ENCODE results near the gene PKD1. TPM values are rescaled to one million over a fixed set of nuclear protein-coding genes. Genes with fewer than 3 reads are reported as not detected.
A peak's percentile ranks its signal among the peaks of the same experiment; 100 is the strongest.

Gene PKD1
- total RNA-seq, 4 donors from 2014 or later, result 168 to 376 (median 339) TPM

DNA sequence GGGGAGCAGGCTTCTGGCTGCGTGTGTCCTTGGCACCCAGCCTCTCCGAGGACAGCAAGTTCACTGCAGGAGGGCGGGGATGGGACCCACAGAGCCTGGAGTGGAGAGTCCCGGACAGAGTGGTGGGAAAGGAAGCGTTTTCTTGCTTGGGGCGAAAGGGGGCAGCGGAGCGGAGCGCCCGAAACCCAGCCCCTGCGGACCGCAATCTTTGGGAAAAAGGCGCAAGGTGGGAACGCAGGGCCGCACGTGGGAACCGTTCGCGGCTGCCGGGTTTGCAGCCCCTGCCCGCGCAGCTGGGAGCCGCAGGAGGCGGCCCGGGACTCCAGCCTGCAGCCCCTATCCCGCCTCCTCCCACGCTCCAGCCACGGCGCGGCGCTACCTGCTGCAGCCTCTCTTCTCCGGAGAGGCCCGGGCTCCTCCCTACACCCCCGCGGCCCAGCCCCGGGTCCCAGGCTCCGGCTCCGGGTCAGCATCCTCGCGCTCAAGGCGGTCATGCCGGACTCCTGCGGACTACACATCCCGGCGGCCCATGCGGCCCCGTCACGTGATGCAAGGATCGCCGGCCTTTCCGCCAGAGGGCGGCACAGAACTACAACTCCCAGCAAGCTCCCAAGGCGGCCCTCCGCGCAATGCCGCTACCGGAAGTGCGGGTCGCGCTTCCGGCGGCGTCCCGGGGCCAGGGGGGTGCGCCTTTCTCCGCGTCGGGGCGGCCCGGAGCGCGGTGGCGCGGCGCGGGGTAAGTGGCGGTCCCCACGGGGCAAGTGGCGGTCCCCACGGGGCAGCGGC lies 88.2 kb downstream of the PKD1 start, which contains the start of the genes NTHL1 and TSC2:
NTHL1 (minus strand) TSS at position 505 of the 786 bp plus-strand sequence; CDS start at position 494, 11 bp downstream.
TSC2 (plus strand) TSS at position 656 of the 786 bp plus-strand sequence. CDS start 631 bp downstream, outside the sequence.
- H3K36me3 ChIP-seq, result peaks cover 0 to 20% of the 10 kb centered on the region in 2 donors
- H3K4me3 ChIP-seq, result peak within 1 kb of the TSS; percentile 71 to 91 (median 86)
- peaks cover 19 to 30% of the 10 kb centered on the region in 2 donors for H3K4me1 ChIP-seq
- H3K9me3 ChIP-seq, result no peaks in the 10 kb centered on the region
- DNase-seq (peak; percentile 93 to 94), ATAC-seq (peak; percentile 98 to 99)
- intact Hi-C loops (cut with DNase I; ENCODE audit: low total_unique reads) (loop anchor here (1.0 to 5.0 kb wide), 2 partner anchors 24 to 975 kb away; partner anchors contain the start of genes HCFC1R1, THOC6 and TNFRSF12A), in situ Hi-C loops (cut with MboI; ENCODE audit: low sequenced_read_pairs in 4 of 4) (no loop called here)
- no peaks in the 10 kb centered on the region for H3K27me3 ChIP-seq
- peak in 1 of 2 donors; percentile 45 for TF ChIP-seq POLR2A (IDR thresholded peaks at IDR 0.05)
- TF ChIP-seq, protein P1, sequence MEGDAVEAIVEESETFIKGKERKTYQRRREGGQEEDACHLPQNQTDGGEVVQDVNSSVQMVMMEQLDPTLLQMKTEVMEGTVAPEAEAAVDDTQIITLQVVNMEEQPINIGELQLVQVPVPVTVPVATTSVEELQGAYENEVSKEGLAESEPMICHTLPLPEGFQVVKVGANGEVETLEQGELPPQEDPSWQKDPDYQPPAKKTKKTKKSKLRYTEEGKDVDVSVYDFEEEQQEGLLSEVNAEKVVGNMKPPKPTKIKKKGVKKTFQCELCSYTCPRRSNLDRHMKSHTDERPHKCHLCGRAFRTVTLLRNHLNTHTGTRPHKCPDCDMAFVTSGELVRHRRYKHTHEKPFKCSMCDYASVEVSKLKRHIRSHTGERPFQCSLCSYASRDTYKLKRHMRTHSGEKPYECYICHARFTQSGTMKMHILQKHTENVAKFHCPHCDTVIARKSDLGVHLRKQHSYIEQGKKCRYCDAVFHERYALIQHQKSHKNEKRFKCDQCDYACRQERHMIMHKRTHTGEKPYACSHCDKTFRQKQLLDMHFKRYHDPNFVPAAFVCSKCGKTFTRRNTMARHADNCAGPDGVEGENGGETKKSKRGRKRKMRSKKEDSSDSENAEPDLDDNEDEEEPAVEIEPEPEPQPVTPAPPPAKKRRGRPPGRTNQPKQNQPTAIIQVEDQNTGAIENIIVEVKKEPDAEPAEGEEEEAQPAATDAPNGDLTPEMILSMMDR (IDR thresholded peaks at IDR 0.05 in 4 of 5, conservative IDR thresholded peaks at IDR 0.05 in 1 of 5), result peak in 4 of 5 experiments; percentile 39 to 70 (median 49)
- peak within 1 kb of the TSS; percentile 70 to 88 (median 78) for H3K27ac ChIP-seq

DNA sequence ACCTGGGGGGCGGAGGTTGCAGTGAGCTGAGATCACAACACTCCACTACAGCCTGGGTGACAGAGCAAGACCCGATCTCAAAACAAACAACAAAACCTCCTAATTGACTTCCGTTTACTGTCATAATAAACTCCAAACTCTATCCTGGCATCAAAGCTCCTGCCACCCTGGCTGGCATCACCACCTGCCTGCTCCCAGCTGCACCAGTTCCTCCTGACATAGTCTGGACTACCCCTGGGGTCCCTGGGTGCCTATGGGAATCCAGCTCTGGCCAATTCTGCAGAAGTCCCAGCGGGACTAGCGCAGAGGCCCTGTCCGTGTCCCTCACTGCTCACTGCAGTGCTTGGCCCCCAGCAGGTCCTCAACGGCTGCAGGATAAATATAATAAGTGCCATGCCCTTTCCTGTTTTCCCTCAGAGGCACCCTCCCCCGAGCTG lies 88.8 kb downstream of the PKD1 start:
- DNase-seq (no peak), ATAC-seq (no peak)
- Histone ChIP-seq H3K4me1 (peaks cover 19 to 30% of the 10 kb centered on the region in 2 donors), H3K9me3 (no peaks in the 10 kb centered on the region), H3K4me3 (peak overlapping the region; percentile 71 to 91 (median 86)), H3K27ac (peak overlapping the region; percentile 70 to 88 (median 78)), H3K36me3 (peaks cover 0 to 18% of the 10 kb centered on the region in 2 donors), H3K27me3 (no peaks in the 10 kb centered on the region)
- in situ Hi-C loops (cut with MboI; ENCODE audit: low sequenced_read_pairs in 4 of 4) (no loop called here), intact Hi-C loops (cut with DNase I; ENCODE audit: low total_unique reads) (loop anchor here (1.0 to 5.0 kb wide), 2 partner anchors 24 to 975 kb away; partner anchors contain the start of genes HCFC1R1, THOC6 and TNFRSF12A)
- no peak for TF ChIP-seq POLR2A (IDR thresholded peaks at IDR 0.05)
- TF ChIP-seq, protein P1 (IDR thresholded peaks at IDR 0.05 in 4 of 5, conservative IDR thresholded peaks at IDR 0.05 in 1 of 5), result no peak

DNA sequence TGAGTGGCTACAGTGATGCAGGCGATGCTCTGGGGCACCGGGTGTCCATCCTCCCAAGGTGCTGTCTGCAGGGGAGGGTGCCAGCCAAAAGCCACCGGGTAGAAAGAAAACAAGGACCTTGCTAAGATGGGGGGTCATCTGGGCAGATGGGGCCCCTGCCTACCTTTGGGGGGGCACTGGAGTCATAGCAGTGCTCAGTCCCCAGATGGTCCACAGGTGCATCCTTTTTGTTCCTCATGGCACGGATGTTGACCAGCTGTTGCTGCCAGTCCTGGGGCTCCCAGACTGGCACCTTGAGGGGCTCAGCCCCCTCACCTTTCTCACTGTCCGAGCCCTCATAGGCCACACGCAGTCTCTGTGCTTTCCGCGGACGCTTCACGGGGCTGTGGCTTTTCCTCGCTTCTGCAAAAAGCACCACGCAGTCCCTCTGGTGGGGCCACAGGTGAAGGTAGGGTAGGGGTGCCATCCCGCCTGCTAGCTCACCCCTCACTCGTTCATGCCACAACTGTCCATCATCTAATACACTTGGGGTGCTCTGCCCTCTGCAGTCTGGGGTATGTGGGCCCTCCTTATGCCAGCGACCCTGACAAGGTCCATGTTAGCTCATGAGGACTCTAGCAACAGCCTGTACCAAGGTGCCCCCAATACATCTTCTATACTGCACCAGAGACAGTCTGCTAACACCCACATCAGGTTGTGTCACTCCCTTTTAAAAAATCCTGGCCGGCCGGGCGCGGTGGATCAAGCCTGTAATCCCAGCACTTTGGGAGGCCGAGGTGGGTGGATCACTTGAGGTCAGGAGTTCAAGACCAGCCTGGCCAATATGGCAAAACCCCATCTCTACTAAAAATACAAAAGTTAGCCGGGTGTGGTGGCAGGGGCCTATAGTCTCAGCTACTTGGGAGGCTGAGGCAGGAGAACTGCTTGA lies 89.5 kb downstream of the PKD1 start:
- intact Hi-C loops (cut with DNase I; ENCODE audit: low total_unique reads), result loop anchor here (5.0 kb wide), 1 partner anchor 976 kb away; the partner anchor contains the start of genes HCFC1R1, THOC6 and TNFRSF12A
- peak overlapping the region in 1 of 4 donors; percentile 87 for H3K4me3 ChIP-seq
- ATAC-seq (no peak), DNase-seq (no peak)
- peaks cover 20 to 37% of the 10 kb centered on the region in 2 donors for H3K4me1 ChIP-seq
- H3K27me3 ChIP-seq, result no peaks in the 10 kb centered on the region
- peak overlapping the region in 3 of 4 donors; percentile 1 to 88 (median 81) for H3K27ac ChIP-seq
- TF ChIP-seq, protein P1 (IDR thresholded peaks at IDR 0.05 in 4 of 5, conservative IDR thresholded peaks at IDR 0.05 in 1 of 5), result no peak
- no peak for TF ChIP-seq POLR2A (IDR thresholded peaks at IDR 0.05)
- peaks cover 0 to 12% of the 10 kb centered on the region in 2 donors for H3K36me3 ChIP-seq
- in situ Hi-C loops (cut with MboI; ENCODE audit: low sequenced_read_pairs in 4 of 4), result no loop called here
- no peaks in the 10 kb centered on the region for H3K9me3 ChIP-seq

DNA sequence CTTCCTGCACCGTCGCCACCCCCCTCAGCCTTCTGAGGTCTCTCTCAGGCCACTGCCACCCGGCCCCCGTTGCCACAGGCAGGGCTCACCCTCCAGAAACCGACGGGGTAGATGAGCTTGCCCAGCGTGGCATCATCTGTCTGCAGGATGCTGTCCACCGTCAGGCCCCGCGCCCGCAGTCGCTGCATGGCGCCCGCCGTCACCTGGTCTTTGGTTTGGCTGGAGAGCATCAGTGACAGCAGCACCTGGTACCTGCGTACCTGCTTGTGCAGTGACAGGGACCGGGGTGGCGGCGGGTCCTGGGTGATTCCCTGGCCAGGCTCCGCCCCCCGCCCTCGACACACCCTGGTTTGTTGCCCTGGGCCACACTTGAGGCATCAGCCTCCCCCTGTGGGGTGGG lies 91.2 kb downstream of the PKD1 start:
- no peaks in the 10 kb centered on the region for H3K36me3 ChIP-seq
- in situ Hi-C loops (cut with MboI; ENCODE audit: low sequenced_read_pairs in 4 of 4) (no loop called here), intact Hi-C loops (cut with DNase I; ENCODE audit: low total_unique reads) (no loop called here)
- H3K9me3 ChIP-seq, result no peaks in the 10 kb centered on the region
- peak overlapping the region in 1 of 4 donors; percentile 4 for H3K4me3 ChIP-seq
- DNase-seq, result no peak
- no peaks in the 10 kb centered on the region for H3K27me3 ChIP-seq
- H3K27ac ChIP-seq, result peak overlapping the region in 3 of 4 donors; percentile 39 to 42 (median 39)
- ATAC-seq, result no peak
- TF ChIP-seq, protein P1 (IDR thresholded peaks at IDR 0.05 in 4 of 5, conservative IDR thresholded peaks at IDR 0.05 in 1 of 5), result no peak
- no peak for TF ChIP-seq POLR2A (IDR thresholded peaks at IDR 0.05)
- H3K4me1 ChIP-seq, result peaks cover 36 to 53% of the 10 kb centered on the region in 2 donors
